Activated CD8-positive, alpha-beta T cell treated with anti-CD3 and anti-CD28 coated beads for 36 hours (primary cell): ENCODE data around the gene ABLIM1. TPM values are rescaled to one million over a fixed set of nuclear protein-coding genes. Genes with fewer than 3 reads are reported as not detected.

Experiments used
- ATAC-seq: fragments of 200-7000 bp; cut with Tn5 transposase; one replicate; pipeline ENCODE4 v1.10.0; 2021; ENCODE audit warnings: mild to moderate bottlenecking, moderate library complexity
- CTCF ChIA-PET: fragments of 350-600 bp; sonication (Branson Sonifier 250); formaldehyde crosslinking; loops from one replicate; lab custom pipeline; 2021; ENCODE audit warnings: antibody characterized with exemption; lab: Charles Lee
- POLR2A ChIA-PET: fragments of 350-600 bp; sonication (Branson Sonifier 250); formaldehyde crosslinking; loops from one replicate; lab custom pipeline; 2021; ENCODE audit warnings: antibody characterized with exemption; lab: Charles Lee
- DNase-seq: peaks from one replicate; pipeline ENCODE4 v3.0.0-alpha.2; 2020
- H3K27ac Mint-ChIP-seq: one replicate; pipeline ENCODE4 v1.8.0; 2021; ENCODE audit warnings: mild to moderate bottlenecking, mixed read lengths
- H3K27me3 Mint-ChIP-seq: one replicate; pipeline ENCODE4 v1.8.0; 2021; ENCODE audit warnings: mixed read lengths
- H3K36me3 Mint-ChIP-seq: one replicate; pipeline ENCODE4 v1.8.0; 2021; ENCODE audit warnings: low read depth, mixed read lengths
- H3K4me1 Mint-ChIP-seq: one replicate; pipeline ENCODE4 v1.8.0; 2021; ENCODE audit warnings: low read depth, mixed read lengths
- H3K4me3 Mint-ChIP-seq: one replicate; pipeline ENCODE4 v1.8.0; 2021; ENCODE audit warnings: mild to moderate bottlenecking, moderate library complexity, mixed read lengths
- H3K9me3 Mint-ChIP-seq: one replicate; pipeline ENCODE4 v1.8.0; 2021; ENCODE audit warnings: mixed read lengths
- intact Hi-C: fragments of 100-400 bp; cut with micrococcal nuclease; formaldehyde crosslinking; loops from one replicate; pipeline ENCODE4 v1.10.0; 2022
- total RNA-seq, 2 experiments: library from RNA; stranded (reverse); gene quantifications; one replicate each; pipeline ENCODE4 v1.2.3, GENCODE V29; 2021
- TF ChIP-seq, protein P1 (sequence below): fragments of 200-600 bp; IDR thresholded peaks from one replicate; pipeline ENCODE4 v1.8.0; 2022; ENCODE audit warnings: antibody characterized with exemption, mild to moderate bottlenecking

The ABLIM1 gene
- total RNA-seq, 2 experiments from 2014 or later, result 148 to 155 TPM

DNA sequence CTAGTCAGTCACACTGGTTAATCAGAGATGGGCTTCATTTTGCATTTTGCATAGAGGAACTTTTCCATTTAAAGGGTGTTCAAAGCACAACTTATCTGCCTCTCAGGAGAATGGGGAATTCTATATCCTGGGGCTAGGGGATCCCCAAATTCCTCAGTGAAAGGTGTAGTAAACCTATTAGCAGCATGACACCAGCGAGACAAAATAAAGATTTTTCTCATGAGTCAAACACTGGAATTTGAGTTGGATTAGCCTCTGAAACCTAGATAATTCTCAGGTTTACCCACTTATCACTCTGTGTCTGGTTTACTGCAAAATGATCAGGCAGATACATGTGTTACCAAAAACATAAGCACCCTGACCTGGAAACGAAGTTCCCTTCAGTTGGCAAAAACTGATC is 255.8 kb downstream of the ABLIM1 start:
- Mint-ChIP-seq H3K4me1 (peaks cover 16% of the 10 kb centered on the region), H3K27ac (no peak overlapping the region), H3K36me3 (no peaks in the 10 kb centered on the region), H3K9me3 (no peaks in the 10 kb centered on the region), H3K27me3 (peaks cover 65% of the 10 kb centered on the region), H3K4me3 (no peak overlapping the region)
- TF ChIP-seq, protein P1, sequence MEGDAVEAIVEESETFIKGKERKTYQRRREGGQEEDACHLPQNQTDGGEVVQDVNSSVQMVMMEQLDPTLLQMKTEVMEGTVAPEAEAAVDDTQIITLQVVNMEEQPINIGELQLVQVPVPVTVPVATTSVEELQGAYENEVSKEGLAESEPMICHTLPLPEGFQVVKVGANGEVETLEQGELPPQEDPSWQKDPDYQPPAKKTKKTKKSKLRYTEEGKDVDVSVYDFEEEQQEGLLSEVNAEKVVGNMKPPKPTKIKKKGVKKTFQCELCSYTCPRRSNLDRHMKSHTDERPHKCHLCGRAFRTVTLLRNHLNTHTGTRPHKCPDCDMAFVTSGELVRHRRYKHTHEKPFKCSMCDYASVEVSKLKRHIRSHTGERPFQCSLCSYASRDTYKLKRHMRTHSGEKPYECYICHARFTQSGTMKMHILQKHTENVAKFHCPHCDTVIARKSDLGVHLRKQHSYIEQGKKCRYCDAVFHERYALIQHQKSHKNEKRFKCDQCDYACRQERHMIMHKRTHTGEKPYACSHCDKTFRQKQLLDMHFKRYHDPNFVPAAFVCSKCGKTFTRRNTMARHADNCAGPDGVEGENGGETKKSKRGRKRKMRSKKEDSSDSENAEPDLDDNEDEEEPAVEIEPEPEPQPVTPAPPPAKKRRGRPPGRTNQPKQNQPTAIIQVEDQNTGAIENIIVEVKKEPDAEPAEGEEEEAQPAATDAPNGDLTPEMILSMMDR, result no peak
- intact Hi-C loops, result no loop called here
- DNase-seq (no peak), ATAC-seq (no peak)
- ChIA-PET CTCF (interaction anchor here (1.8 kb wide), 1 partner anchor 98 kb away, joined by 11 read pairs; no protein-coding TSS in a partner anchor), POLR2A (no interaction called here)

DNA sequence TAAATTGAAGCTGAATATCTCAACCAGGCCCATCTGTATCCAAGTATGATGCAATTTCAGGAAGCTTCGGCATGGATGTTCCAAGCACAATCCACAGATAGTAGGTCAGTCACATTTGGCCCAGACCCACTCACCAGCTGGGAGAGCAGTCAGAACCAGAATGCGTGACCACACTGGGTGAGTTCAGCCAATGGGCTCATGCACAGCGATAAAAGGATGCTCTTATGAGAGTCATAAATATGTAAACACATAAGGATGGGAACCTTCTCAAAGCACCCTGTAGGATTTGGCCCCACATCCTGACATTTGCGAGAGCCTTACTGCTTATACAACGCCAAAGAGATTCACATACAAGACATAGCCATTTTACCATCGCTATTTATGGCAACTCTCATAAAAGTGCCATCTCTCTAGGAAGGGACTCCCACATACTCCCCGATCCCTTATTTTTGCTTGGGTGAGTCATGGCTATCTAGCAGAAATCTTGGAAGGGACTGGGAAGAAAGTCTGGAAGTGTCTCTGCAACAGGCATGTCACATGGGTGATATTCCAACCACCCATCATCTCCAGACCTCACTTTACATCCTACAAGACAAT is 256.8 kb downstream of the ABLIM1 start:
- Mint-ChIP-seq H3K27ac (no peak overlapping the region), H3K36me3 (no peaks in the 10 kb centered on the region), H3K4me3 (no peak overlapping the region), H3K4me1 (peaks cover 22% of the 10 kb centered on the region), H3K27me3 (peaks cover 66% of the 10 kb centered on the region), H3K9me3 (no peaks in the 10 kb centered on the region)
- TF ChIP-seq, protein P1, result no peak
- intact Hi-C loops, result no loop called here
- no peak for DNase-seq
- CTCF ChIA-PET, result interaction anchor here (1.2 to 2.1 kb wide), 2 partner anchors 14 to 98 kb away, joined by 3 to 10 read pairs; no protein-coding TSS in a partner anchor
- ATAC-seq, result no peak
- POLR2A ChIA-PET, result interaction anchor here (0.7 kb wide), 1 partner anchor 40 kb away, joined by 3 read pairs; no protein-coding TSS in a partner anchor

GRCh38 chr10:114400091-114400490 is 258.0 kb downstream of the ABLIM1 start:
- TF ChIP-seq, protein P1, result no peak
- H3K4me3 Mint-ChIP-seq, result no peak overlapping the region
- peaks cover 26% of the 10 kb centered on the region for H3K4me1 Mint-ChIP-seq
- no peaks in the 10 kb centered on the region for H3K9me3 Mint-ChIP-seq
- ChIA-PET POLR2A (no interaction called here), CTCF (interaction anchor here (1.2 to 2.1 kb wide), 2 partner anchors 13 to 96 kb away, joined by 3 to 10 read pairs; no protein-coding TSS in a partner anchor)
- no peak for DNase-seq
- H3K27me3 Mint-ChIP-seq, result peaks cover 61% of the 10 kb centered on the region
- intact Hi-C loops, result no loop called here
- no peaks in the 10 kb centered on the region for H3K36me3 Mint-ChIP-seq
- H3K27ac Mint-ChIP-seq, result no peak overlapping the region
- ATAC-seq, result no peak

DNA sequence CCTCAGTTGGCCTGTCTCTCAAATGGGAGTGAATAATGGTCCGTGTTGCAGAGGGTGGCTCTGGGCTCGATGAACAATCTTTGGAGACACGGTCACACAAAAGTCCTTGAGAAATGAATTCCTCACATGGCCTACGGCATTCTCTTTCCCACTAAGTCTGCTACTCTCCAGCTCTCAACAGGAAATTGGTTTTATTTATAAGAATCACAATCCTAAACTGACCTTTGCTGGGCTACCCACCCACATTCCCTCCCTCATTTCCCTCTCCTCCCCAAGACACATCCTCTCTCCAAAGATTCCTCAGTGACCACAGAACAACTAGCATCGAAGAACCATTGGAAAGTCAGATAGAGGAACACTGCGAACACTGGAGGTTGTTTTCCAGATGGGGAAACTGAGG is 258.5 kb downstream of the ABLIM1 start:
- intact Hi-C loops, result no loop called here
- DNase-seq (no peak), ATAC-seq (no peak)
- no peaks in the 10 kb centered on the region for H3K36me3 Mint-ChIP-seq
- no peak overlapping the region for H3K4me3 Mint-ChIP-seq
- ChIA-PET POLR2A (no interaction called here), CTCF (interaction anchor here (2.1 kb wide), 1 partner anchor 96 kb away, joined by 10 read pairs; no protein-coding TSS in a partner anchor)
- H3K27me3 Mint-ChIP-seq, result peaks cover 63% of the 10 kb centered on the region
- no peaks in the 10 kb centered on the region for H3K9me3 Mint-ChIP-seq
- TF ChIP-seq, protein P1, result no peak
- H3K27ac Mint-ChIP-seq, result no peak overlapping the region
- peaks cover 26% of the 10 kb centered on the region for H3K4me1 Mint-ChIP-seq

- TF ChIP-seq, protein P1, result no peak
- Mint-ChIP-seq H3K27me3 (peaks cover 64% of the 10 kb centered on the region), H3K9me3 (no peaks in the 10 kb centered on the region), H3K4me1 (peaks cover 25% of the 10 kb centered on the region), H3K27ac (no peak overlapping the region), H3K4me3 (no peak overlapping the region), H3K36me3 (no peaks in the 10 kb centered on the region)
- no peak for ATAC-seq
- ChIA-PET CTCF (interaction anchor here (1.5 to 2.7 kb wide), 4 partner anchors 11 to 95 kb away, joined by 3 to 22 read pairs (median 8); no protein-coding TSS in a partner anchor), POLR2A (interaction anchor here (1.3 kb wide), 1 partner anchor 10 kb away, joined by 3 read pairs; no protein-coding TSS in a partner anchor)
- no peak for DNase-seq
- intact Hi-C loops, result no loop called here
These were observed 259.3 kb downstream of the ABLIM1 start for GRCh38 chr10:114398587-114399331.
